Uterus (tissue), 2 donors: ENCODE results near the gene AUP1.

ENCODE experiments used
- POLR2A ChIP-seq, 2 donors: fragments of 450-650 bp; IDR thresholded peaks; one replicate each; pipeline ENCODE4 v1.6.1; 2016; ENCODE audit warnings: antibody characterized with exemption in 2 of 2, mild to moderate bottlenecking in 1 of 2, moderate library complexity in 1 of 2
- TF ChIP-seq, protein P1 (sequence below), 4 experiments: fragments of 200-600 bp in 2 of 4; fragments of 450-650 bp in 2 of 4; sonication (generic) in 2 of 4; IDR thresholded peaks; one replicate each; pipeline ENCODE4 v1.5.1; 2016 to 2019; ENCODE audit warnings: antibody characterized with exemption in 4 of 4, mild to moderate bottlenecking in 2 of 4, moderate library complexity in 1 of 4

DNA sequence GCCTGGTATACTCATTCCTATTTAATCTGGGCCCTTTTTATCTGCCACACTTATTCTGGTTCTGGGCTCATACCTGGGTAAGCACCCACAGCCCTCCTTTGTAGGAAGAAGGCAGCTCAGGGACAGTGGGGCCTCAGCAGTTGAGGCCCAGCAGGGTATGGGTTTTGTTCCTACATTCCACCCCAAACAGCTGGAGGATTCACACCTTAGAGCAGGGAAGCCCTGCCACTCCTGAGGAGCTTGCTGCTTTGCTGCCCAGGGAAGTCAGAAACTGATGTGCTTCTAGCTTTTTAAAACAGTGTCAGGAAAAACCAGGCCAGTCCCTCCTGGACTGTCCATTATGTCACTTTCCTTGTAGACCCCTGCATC, 28.9 kb downstream of the AUP1 start:
- TF ChIP-seq, protein P1, sequence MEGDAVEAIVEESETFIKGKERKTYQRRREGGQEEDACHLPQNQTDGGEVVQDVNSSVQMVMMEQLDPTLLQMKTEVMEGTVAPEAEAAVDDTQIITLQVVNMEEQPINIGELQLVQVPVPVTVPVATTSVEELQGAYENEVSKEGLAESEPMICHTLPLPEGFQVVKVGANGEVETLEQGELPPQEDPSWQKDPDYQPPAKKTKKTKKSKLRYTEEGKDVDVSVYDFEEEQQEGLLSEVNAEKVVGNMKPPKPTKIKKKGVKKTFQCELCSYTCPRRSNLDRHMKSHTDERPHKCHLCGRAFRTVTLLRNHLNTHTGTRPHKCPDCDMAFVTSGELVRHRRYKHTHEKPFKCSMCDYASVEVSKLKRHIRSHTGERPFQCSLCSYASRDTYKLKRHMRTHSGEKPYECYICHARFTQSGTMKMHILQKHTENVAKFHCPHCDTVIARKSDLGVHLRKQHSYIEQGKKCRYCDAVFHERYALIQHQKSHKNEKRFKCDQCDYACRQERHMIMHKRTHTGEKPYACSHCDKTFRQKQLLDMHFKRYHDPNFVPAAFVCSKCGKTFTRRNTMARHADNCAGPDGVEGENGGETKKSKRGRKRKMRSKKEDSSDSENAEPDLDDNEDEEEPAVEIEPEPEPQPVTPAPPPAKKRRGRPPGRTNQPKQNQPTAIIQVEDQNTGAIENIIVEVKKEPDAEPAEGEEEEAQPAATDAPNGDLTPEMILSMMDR (IDR thresholded peaks at IDR 0.05): no peak
- no peak for TF ChIP-seq POLR2A (IDR thresholded peaks at IDR 0.05)
